Measurements from ENCODE around the gene TRPM2. TPM values are rescaled to one million over a fixed set of nuclear protein-coding genes. Genes with fewer than 3 reads are reported as not detected.

TRPM2 gene
- total RNA-seq, 2 experiments from 2014 or later: 2.6 to 3.7 TPM

- ChIA-PET CTCF (interaction anchor here (1.2 kb wide), 1 partner anchor 338 kb away, joined by 3 read pairs; no protein-coding TSS in a partner anchor), POLR2A (no interaction called here)
- Mint-ChIP-seq H3K27ac (no peak overlapping the region), H3K27me3 (no peaks in the 10 kb centered on the region), H3K4me3 (no peak overlapping the region), H3K9me3 (peaks cover 2% of the 10 kb centered on the region), H3K4me1 (ENCODE audit: low read depth) (no peaks in the 10 kb centered on the region), H3K36me3 (ENCODE audit: low read depth) (no peaks in the 10 kb centered on the region)
- DNase-seq (no peak), ATAC-seq (no peak)
- intact Hi-C loops (cut with micrococcal nuclease): no loop called here
- TF ChIP-seq CTCF (IDR thresholded peaks at IDR 0.05): no peak
Measured at GRCh38 chr21:44421901-44422840, 68.8 kb downstream of the TRPM2 start.

DNA sequence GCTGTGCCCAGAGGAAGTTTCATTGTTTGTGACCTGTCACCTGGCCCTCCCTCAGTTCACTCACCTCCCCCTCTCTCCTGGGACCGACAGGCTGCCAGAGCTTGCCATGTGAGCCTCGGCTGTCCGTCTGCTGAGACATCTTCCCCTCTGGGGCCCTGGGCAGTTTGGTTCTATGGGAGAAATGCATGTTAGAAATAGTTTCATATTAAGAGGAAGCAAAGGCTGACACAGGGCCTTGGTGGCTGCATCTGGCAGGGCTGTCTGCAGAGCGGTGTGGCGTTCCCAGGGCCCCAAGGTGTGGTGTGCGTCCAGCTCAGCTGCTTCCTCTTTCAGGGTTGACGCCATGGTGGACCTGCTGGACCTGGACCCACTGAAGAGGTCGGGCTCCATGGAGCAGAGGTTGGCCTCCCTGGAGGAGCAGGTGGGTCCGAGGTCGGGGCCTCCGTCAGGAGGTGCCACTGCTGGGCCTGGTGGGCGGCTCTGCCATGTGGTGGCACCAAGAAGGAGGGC lies 69.9 kb downstream of the TRPM2 start:
- DNase-seq (no peak), ATAC-seq (no peak)
- ChIA-PET POLR2A (no interaction called here), CTCF (no interaction called here)
- intact Hi-C loops (cut with micrococcal nuclease): no loop called here
- Mint-ChIP-seq H3K9me3 (peaks cover 2% of the 10 kb centered on the region), H3K27ac (no peak overlapping the region), H3K4me3 (no peak overlapping the region), H3K27me3 (no peaks in the 10 kb centered on the region), H3K4me1 (ENCODE audit: low read depth) (no peaks in the 10 kb centered on the region), H3K36me3 (ENCODE audit: low read depth) (no peaks in the 10 kb centered on the region)
- no peak for TF ChIP-seq CTCF (IDR thresholded peaks at IDR 0.05)

GRCh38 chr21:44423941-44424607 lies 70.7 kb downstream of the TRPM2 start:
- H3K4me1 Mint-ChIP-seq (ENCODE audit: low read depth): no peaks in the 10 kb centered on the region
- H3K36me3 Mint-ChIP-seq (ENCODE audit: low read depth): no peaks in the 10 kb centered on the region
- TF ChIP-seq CTCF (IDR thresholded peaks at IDR 0.05): no peak
- ATAC-seq (no peak), DNase-seq (no peak)
- ChIA-PET POLR2A (no interaction called here), CTCF (no interaction called here)
- no peaks in the 10 kb centered on the region for H3K27me3 Mint-ChIP-seq
- no peak overlapping the region for H3K27ac Mint-ChIP-seq
- intact Hi-C loops (cut with micrococcal nuclease): no loop called here
- H3K4me3 Mint-ChIP-seq: no peak overlapping the region
- H3K9me3 Mint-ChIP-seq: peaks cover 2% of the 10 kb centered on the region

DNA sequence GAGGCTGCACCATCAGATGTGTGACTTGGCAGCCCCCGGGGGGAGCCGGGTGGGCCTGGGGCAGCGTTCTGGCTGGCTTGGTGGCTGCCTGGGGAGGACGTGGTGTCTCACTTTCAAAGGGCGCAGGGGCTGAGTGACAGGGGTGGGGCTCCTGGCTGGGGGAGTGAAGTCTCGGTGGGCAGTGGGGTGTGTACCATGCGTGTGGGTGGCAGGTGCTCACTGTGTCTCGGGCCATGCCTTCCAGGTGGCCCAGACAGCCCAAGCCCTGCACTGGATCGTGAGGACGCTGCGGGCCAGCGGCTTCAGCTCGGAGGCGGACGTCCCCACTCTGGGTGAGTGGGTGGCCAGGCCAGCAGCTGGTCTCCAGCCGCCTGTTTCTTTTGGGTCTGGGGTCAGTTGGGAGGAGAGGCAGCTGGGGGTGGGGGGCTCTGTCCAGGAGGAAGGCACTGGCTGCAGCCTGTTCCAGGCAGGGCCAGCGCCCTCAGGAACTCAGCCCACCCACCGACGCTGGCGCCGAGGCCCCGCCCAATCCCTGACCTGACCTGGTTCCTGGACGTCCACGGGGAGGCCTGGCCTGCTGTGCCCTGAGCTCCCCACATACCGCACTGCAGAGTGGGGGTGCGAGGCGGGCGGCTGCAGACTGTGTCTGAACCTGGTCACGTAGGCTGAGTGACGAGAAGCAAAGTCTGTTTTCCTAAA lies 71.3 kb downstream of the TRPM2 start:
- no peak for ATAC-seq
- intact Hi-C loops (cut with micrococcal nuclease): no loop called here
- no peak for TF ChIP-seq CTCF (IDR thresholded peaks at IDR 0.05)
- CTCF ChIA-PET: no interaction called here
- POLR2A ChIA-PET: no interaction called here
- DNase-seq: no peak
- no peak overlapping the region for H3K4me3 Mint-ChIP-seq
- H3K9me3 Mint-ChIP-seq: peaks cover 2% of the 10 kb centered on the region
- H3K27me3 Mint-ChIP-seq: no peaks in the 10 kb centered on the region
- no peaks in the 10 kb centered on the region for H3K4me1 Mint-ChIP-seq (ENCODE audit: low read depth)
- H3K27ac Mint-ChIP-seq: no peak overlapping the region
- no peaks in the 10 kb centered on the region for H3K36me3 Mint-ChIP-seq (ENCODE audit: low read depth)
